H1 (cell line): ENCODE data around the gene FRRS1L. TPM values are rescaled to one million over a fixed set of nuclear protein-coding genes. Genes with fewer than 3 reads are reported as not detected.

Experiments
- CTCF ChIA-PET: fragments of 300-600 bp; sonication (Branson Sonifier 250); formaldehyde crosslinking; loops from one replicate; lab custom pipeline; 2021; ENCODE audit not compliant: partially characterized antibody; lab: Charles Lee
- POLR2A ChIA-PET: fragments of 300-600 bp; sonication (Branson Sonifier 250); formaldehyde crosslinking; loops from one replicate; lab custom pipeline; 2021; ENCODE audit warnings: inconsistent platforms; ENCODE audit not compliant: partially characterized antibody; lab: Charles Lee
- DNase-seq, 2 experiments: peaks; one replicate each; pipeline versions ENCODE4 v3.0.0 to v3.0.0-alpha.2; 2010 to 2022; ENCODE audit warnings: low spot score in 2 of 2, low read depth in 1 of 2, mixed read lengths in 1 of 2
- FAIRE-seq: peaks from 2 replicates; lab custom pipeline; 2011; peaks lifted over from hg19 to GRCh38; lab: Jason Lieb, UNC
- H2AFZ ChIP-seq: 2 replicates; pipeline ENCODE4 v1.8.1; 2012; ENCODE audit warnings: low read length, inconsistent platforms
- H2AK5ac ChIP-seq: 2 replicates; pipeline ENCODE4 v1.6.1; 2013; ENCODE audit warnings: low read depth, low read length
- H2BK120ac ChIP-seq: replicated peaks from 2 replicates; pipeline ENCODE3; 2013; ENCODE audit warnings: low read depth, low read length, inconsistent platforms
- H2BK12ac ChIP-seq: 2 replicates; pipeline ENCODE4 v1.6.1; 2013; ENCODE audit warnings: low read depth, low read length
- H2BK15ac ChIP-seq: 2 replicates; pipeline ENCODE4 v1.6.1; 2013; ENCODE audit warnings: low read length
- H2BK20ac ChIP-seq: 2 replicates; pipeline ENCODE4 v1.6.1; 2013; ENCODE audit warnings: low read length
- H2BK5ac ChIP-seq: 2 replicates; pipeline ENCODE4 v1.6.1; 2013; ENCODE audit warnings: low read depth, low read length
- H3K14ac ChIP-seq: 2 replicates; pipeline ENCODE4 v1.6.1; 2013; ENCODE audit warnings: inconsistent platforms; ENCODE audit not compliant: insufficient read length
- H3K18ac ChIP-seq: 2 replicates; pipeline ENCODE4 v1.6.1; 2013; ENCODE audit warnings: low read length; ENCODE audit errors: extremely low read depth
- H3K23ac ChIP-seq: 2 replicates; pipeline ENCODE4 v1.6.1; 2013; ENCODE audit warnings: inconsistent platforms; ENCODE audit not compliant: insufficient read length
- H3K23me2 ChIP-seq: 2 replicates; pipeline ENCODE4 v1.6.1; 2013; ENCODE audit warnings: low read depth, low read length
- H3K27ac ChIP-seq: 2 replicates; pipeline ENCODE4 v1.6.1; 2011; ENCODE audit warnings: low read depth, low read length, inconsistent platforms
- H3K27me3 ChIP-seq, 4 experiments: replicated peaks in 1 of 4; 1 replicate in 1 of 4; 2 replicates in 3 of 4; pipeline versions ENCODE4 v1.6.1 to v1.8.1; 2011 to 2013; ENCODE audit warnings: low read length in 3 of 4, mild to moderate bottlenecking in 3 of 4, inconsistent platforms in 2 of 4, mixed read lengths in 2 of 4, moderate library complexity in 1 of 4; ENCODE audit not compliant: control insufficient read depth in 3 of 4, insufficient read depth in 3 of 4; ENCODE audit errors: extremely low read depth in 1 of 4
- H3K36me3 ChIP-seq, 4 experiments: 2 replicates each; pipeline versions ENCODE4 v1.6.1 to v1.8.1; 2011 to 2013; ENCODE audit warnings: mild to moderate bottlenecking in 4 of 4, low read length in 3 of 4, moderate library complexity in 2 of 4, control low read depth in 1 of 4, inconsistent platforms in 1 of 4; ENCODE audit not compliant: insufficient read depth in 4 of 4, control insufficient read depth in 2 of 4
- H3K4ac ChIP-seq: replicated peaks from 2 replicates; pipeline ENCODE3; 2013; ENCODE audit warnings: low read length, low read depth, mixed read lengths, inconsistent platforms; ENCODE audit not compliant: insufficient read length
- H3K4me1 ChIP-seq, 4 experiments: replicated peaks in 1 of 4; 1 replicate in 1 of 4; 2 replicates in 3 of 4; pipeline versions ENCODE4 v1.6.1 to v1.8.1; 2011 to 2013; ENCODE audit warnings: low read length in 3 of 4, inconsistent platforms in 2 of 4, mixed read lengths in 1 of 4; ENCODE audit not compliant: insufficient read depth in 4 of 4, control insufficient read depth in 3 of 4
- H3K4me2 ChIP-seq, 2 experiments: 2 replicates each; pipeline versions ENCODE4 v1.6.1 to v1.8.1; 2011 to 2013; ENCODE audit warnings: low read depth in 2 of 2, low read length in 2 of 2, control low read depth in 1 of 2, inconsistent platforms in 1 of 2, mild to moderate bottlenecking in 1 of 2; ENCODE audit not compliant: insufficient read depth in 1 of 2
- H3K4me3 ChIP-seq, 4 experiments: fragments of 200-600, 300-600 bp in 1 of 4; sonication (generic), shearing (Covaris generic), sonication (Bioruptor Twin) in 1 of 4; 2 replicates each; pipeline versions ENCODE4 v1.5.1 to v1.8.1; 2011 to 2016; ENCODE audit warnings: low read length in 4 of 4, low read depth in 3 of 4, control low read depth in 2 of 4, inconsistent platforms in 2 of 4, mild to moderate bottlenecking in 2 of 4, mixed read lengths in 1 of 4, moderate library complexity in 1 of 4; ENCODE audit not compliant: insufficient read depth in 2 of 4; ENCODE audit errors: extremely low read depth in 1 of 4
- H3K56ac ChIP-seq: replicated peaks from 2 replicates; pipeline ENCODE3; 2013; ENCODE audit warnings: low read depth, mild to moderate bottlenecking, mixed read lengths, low read length, inconsistent platforms; ENCODE audit not compliant: insufficient read length
- H3K79me1 ChIP-seq: 2 replicates; pipeline ENCODE4 v1.6.1; 2013; ENCODE audit warnings: low read depth, low read length, control low read depth
- H3K79me2 ChIP-seq, 2 experiments: 2 replicates each; pipeline versions ENCODE4 v1.6.1 to v1.8.1; 2012 to 2013; ENCODE audit warnings: low read length in 2 of 2, mild to moderate bottlenecking in 2 of 2, inconsistent platforms in 1 of 2; ENCODE audit not compliant: insufficient read depth in 2 of 2, control insufficient read depth in 1 of 2
- H3K9ac ChIP-seq, 4 experiments: replicated peaks in 1 of 4; 1 replicate in 1 of 4; 2 replicates in 3 of 4; pipeline versions ENCODE4 v1.6.1 to v1.8.1; 2011 to 2013; ENCODE audit warnings: low read depth in 3 of 4, low read length in 3 of 4, control low read depth in 2 of 4, mild to moderate bottlenecking in 2 of 4, moderate library complexity in 2 of 4, inconsistent platforms in 1 of 4; ENCODE audit errors: extremely low read depth in 1 of 4
- H3K9me3 ChIP-seq, 2 experiments: 2 replicates each; pipeline versions ENCODE4 v1.6.1 to v1.8.1; 2012 to 2013; ENCODE audit warnings: mild to moderate bottlenecking in 2 of 2, moderate library complexity in 2 of 2, control low read depth in 1 of 2, inconsistent platforms in 1 of 2, low read depth in 1 of 2, low read length in 1 of 2, mixed read lengths in 1 of 2; ENCODE audit not compliant: insufficient read depth in 2 of 2
- H4K20me1 ChIP-seq, 2 experiments: replicated peaks in 1 of 2; 2 replicates each; pipeline versions ENCODE3 to v1.8.1; 2011 to 2013; ENCODE audit warnings: inconsistent platforms in 2 of 2, low read length in 2 of 2, mild to moderate bottlenecking in 1 of 2; ENCODE audit not compliant: insufficient read depth in 2 of 2, control insufficient read depth in 1 of 2
- H4K5ac ChIP-seq: 2 replicates; pipeline ENCODE4 v1.6.1; 2013; ENCODE audit warnings: low read length, low read depth, mixed read lengths, inconsistent platforms; ENCODE audit not compliant: insufficient read length
- H4K8ac ChIP-seq: 2 replicates; pipeline ENCODE4 v1.8.0; 2013; ENCODE audit warnings: mild to moderate bottlenecking, moderate library complexity, low read length, inconsistent platforms; ENCODE audit not compliant: insufficient read depth; ENCODE audit errors: extremely low read depth
- H4K91ac ChIP-seq: replicated peaks from 2 replicates; pipeline ENCODE3; 2013; ENCODE audit warnings: low read length, mixed read lengths, inconsistent platforms; ENCODE audit not compliant: insufficient read length
- TAF1 ChIP-seq: IDR thresholded peaks from 2 replicates; pipeline ENCODE4 v1.6.1; 2011; ENCODE audit warnings: mild to moderate bottlenecking, low read depth, low read length
- WGBS, 2 experiments: shearing (Covaris generic) in 1 of 2; methylation state at CpG; one replicate each; pipeline versions ENCODE4 v1.1.6 to v1.1.7; 2013 to 2015; ENCODE audit warnings: low lambda C conversion rate in 2 of 2, mixed read lengths in 2 of 2, inconsistent platforms in 1 of 2, low coverage in 1 of 2, missing lambda C conversion rate in 1 of 2; ENCODE audit not compliant: insufficient replicate concordance in 2 of 2, insufficient coverage in 1 of 2, insufficient read length in 1 of 2; ENCODE audit errors: extremely low coverage in 1 of 2, missing lambda C conversion rate in 1 of 2; 5-methylcytosine and 5-hydroxymethylcytosine counted together
- polyA plus RNA-seq, 7 experiments: library from polyadenylated mRNA; depleted of rRNA in 3 of 7; stranded (reverse) in 5 of 7; unstranded in 2 of 7; fragments of >200 nt in 5 of 7; fragments of 200-250 nt in 2 of 7; gene quantifications; 1 replicate in 5 of 7; 2 replicates in 1 of 7; 4 replicates in 1 of 7; pipeline versions ENCODE4 v1.2.1 to v1.2.3, GENCODE V29; 2011 to 2013; ENCODE audit warnings: missing spikeins in 2 of 7, mixed read lengths in 2 of 7
- total RNA-seq: library from RNA; stranded (reverse); fragmentation: NEBNext Ultra II Directional; extraction: Animal tissue kit (Norgen Biotek cat#: 25700); gene quantifications from 2 replicates; pipeline ENCODE4 v1.2.1, GENCODE V29; 2021

FRRS1L gene
- total and polyA plus RNA-seq, 2 of the 8 experiments (the other 6 are each of a cell fraction or from before 2014, with no cell fraction given), result 1.0 to 2.2 TPM

DNA sequence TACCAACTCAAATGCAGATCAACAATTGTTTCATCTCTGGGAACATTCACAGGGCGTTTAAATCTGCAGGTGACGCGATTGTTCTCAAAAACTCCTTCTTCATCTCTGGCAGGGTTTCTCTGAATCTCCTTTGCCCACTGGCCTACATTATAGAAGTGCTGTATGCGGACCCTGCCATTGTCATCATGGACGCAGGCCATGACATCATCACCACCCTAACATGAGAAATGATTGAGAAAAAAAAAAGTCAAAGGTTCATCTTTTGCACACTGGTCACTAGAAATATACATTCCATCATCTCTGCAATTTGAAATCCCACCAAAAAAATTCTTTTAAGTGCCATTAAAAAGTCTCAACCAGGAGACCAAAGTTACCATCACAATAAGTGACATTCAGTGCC, 25.7 kb downstream of the FRRS1L start:
- Histone ChIP-seq H4K5ac (no peak overlapping the region), H3K4me3 (no peak overlapping the region), H2AK5ac (no peak overlapping the region), H2BK12ac (no peak overlapping the region), H4K8ac (no peak overlapping the region), H2AFZ (no peak overlapping the region), H3K9ac (no peak overlapping the region), H2BK5ac (no peak overlapping the region), H3K18ac (no peak overlapping the region), H3K23me2 (no peaks in the 10 kb centered on the region), H3K23ac (no peak overlapping the region), H3K79me1 (no peaks in the 10 kb centered on the region), H3K79me2 (no peaks in the 10 kb centered on the region), H3K4ac (no peak overlapping the region), H4K20me1 (no peaks in the 10 kb centered on the region), H3K36me3 (no peaks in the 10 kb centered on the region), H3K14ac (no peak overlapping the region), H2BK120ac (no peak overlapping the region), H3K4me1 (no peaks in the 10 kb centered on the region), H4K91ac (no peak overlapping the region), H3K27me3 (no peaks in the 10 kb centered on the region), H3K27ac (no peak overlapping the region), H2BK15ac (no peak overlapping the region), H3K9me3 (no peaks in the 10 kb centered on the region), H3K56ac (no peak overlapping the region), H2BK20ac (no peak overlapping the region), H3K4me2 (no peak overlapping the region)
- POLR2A ChIA-PET, result no interaction called here
- DNase-seq (no peak), FAIRE-seq (no peak)
- CTCF ChIA-PET, result no interaction called here
- WGBS, 2 experiments, result 94% methylated on average over 5 of the region's 5 CpGs; no CpG with 5 or more reads in 1 of the 2 experiments
- TF ChIP-seq TAF1, result no peak
